Thyroid gland (tissue), 4 donors: ENCODE data around the gene DST.

ENCODE experiments used
- POLR2A ChIP-seq, 2 donors: fragments of 450-650 bp; IDR thresholded peaks; one replicate each; pipeline ENCODE4 v1.6.1; 2017; ENCODE audit warnings: antibody characterized with exemption in 2 of 2, mild to moderate bottlenecking in 2 of 2, moderate library complexity in 1 of 2
- TF ChIP-seq, protein P1 (sequence below), 6 experiments: fragments of 200-600 bp in 3 of 6; fragments of 450-650 bp in 3 of 6; sonication (generic) in 3 of 6; IDR thresholded peaks; one replicate each; pipeline ENCODE4 v1.5.1; 2016 to 2019; ENCODE audit warnings: antibody characterized with exemption in 6 of 6, mild to moderate bottlenecking in 2 of 6, inconsistent platforms in 1 of 6, moderate library complexity in 1 of 6

DNA sequence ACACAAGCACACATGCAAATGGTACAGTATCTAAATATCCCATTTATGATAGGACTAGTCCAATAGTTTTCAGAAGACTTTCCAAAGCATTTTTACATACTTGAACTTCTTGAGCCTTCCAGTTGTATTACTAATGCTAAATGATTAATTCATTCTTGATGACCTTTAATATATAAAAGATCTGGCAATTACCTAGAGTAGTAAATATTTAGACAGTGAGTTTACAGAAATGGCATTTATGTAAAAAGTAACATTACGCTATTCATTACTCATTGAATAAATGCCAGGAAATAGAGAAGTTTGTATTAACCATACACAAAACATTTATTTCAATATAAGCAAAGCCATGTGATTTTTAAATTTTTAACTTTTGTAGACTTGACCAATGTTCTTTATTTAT, 158.8 kb downstream of the DST start:
- TF ChIP-seq, protein P1, sequence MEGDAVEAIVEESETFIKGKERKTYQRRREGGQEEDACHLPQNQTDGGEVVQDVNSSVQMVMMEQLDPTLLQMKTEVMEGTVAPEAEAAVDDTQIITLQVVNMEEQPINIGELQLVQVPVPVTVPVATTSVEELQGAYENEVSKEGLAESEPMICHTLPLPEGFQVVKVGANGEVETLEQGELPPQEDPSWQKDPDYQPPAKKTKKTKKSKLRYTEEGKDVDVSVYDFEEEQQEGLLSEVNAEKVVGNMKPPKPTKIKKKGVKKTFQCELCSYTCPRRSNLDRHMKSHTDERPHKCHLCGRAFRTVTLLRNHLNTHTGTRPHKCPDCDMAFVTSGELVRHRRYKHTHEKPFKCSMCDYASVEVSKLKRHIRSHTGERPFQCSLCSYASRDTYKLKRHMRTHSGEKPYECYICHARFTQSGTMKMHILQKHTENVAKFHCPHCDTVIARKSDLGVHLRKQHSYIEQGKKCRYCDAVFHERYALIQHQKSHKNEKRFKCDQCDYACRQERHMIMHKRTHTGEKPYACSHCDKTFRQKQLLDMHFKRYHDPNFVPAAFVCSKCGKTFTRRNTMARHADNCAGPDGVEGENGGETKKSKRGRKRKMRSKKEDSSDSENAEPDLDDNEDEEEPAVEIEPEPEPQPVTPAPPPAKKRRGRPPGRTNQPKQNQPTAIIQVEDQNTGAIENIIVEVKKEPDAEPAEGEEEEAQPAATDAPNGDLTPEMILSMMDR (IDR thresholded peaks at IDR 0.05), result no peak
- no peak for TF ChIP-seq POLR2A (IDR thresholded peaks at IDR 0.05)
